ENCODE measurements around the gene RREB1. TPM values are rescaled to one million over a fixed set of nuclear protein-coding genes. Genes with fewer than 3 reads are reported as not detected.

The RREB1 gene
- total and polyA plus RNA-seq, 9 donors = 7.3 to 64.4 (median 50.1) TPM

DNA sequence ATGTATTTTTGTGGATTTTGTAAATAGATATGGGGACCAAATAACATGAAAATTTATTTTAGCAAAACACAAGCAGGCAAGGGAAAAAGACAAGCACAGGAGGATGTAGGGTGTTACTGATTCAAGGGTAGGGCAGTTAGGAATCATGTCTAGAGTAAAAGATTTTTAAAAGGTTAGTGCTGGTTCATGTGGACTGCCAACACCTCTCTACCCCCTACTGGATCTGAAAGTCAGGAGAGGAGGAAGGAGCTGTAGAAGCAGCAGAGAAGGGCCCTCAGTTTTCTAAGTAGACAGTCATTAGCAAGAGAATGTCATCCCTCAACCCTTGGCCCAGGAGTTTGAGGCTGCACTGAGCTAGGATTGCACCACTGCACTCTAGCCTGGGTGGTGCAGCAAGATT, 95.2 kb downstream of the RREB1 start:
- TF ChIP-seq POLR2A (IDR thresholded peaks at IDR 0.05) (no peak), EP300 (IDR thresholded peaks at IDR 0.05) (no peak), CTCF (IDR thresholded peaks at IDR 0.05) (no peak)
- Histone ChIP-seq H3K27me3 (no peaks in the 10 kb centered on the region), H3K9me3 (no peaks in the 10 kb centered on the region), H3K36me3 (no peaks in the 10 kb centered on the region), H3K4me1 (ENCODE audit: insufficient read depth) (no peaks in the 10 kb centered on the region), H3K4me3 (no peak overlapping the region), H3K27ac (no peak overlapping the region)
- intact Hi-C loops (cut with DNase I) = no loop called here
- DNase-seq = no peak

DNA sequence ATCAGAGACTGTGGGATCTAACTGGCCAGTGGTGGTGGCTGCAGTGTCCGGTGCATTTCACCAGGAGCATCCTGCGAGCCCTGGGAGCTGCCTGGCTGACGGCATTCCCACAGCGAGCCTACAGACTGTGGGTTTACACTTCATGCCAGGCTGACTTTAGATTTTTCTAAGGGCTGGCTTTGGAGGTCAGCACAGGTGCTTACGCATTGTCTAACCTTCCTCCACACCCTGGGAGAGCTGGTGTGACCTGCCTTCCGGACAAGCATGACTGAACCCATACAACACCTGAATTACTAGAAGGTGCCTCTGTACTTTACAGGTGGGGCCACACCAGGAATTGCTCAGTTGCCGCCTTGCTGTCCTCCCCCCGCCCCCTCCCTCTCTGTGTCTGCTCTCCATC, 96.2 kb downstream of the RREB1 start:
- Histone ChIP-seq H3K27ac (no peak overlapping the region), H3K4me3 (no peak overlapping the region), H3K9me3 (no peaks in the 10 kb centered on the region), H3K36me3 (no peaks in the 10 kb centered on the region), H3K27me3 (no peaks in the 10 kb centered on the region), H3K4me1 (ENCODE audit: insufficient read depth) (no peaks in the 10 kb centered on the region)
- TF ChIP-seq EP300 (IDR thresholded peaks at IDR 0.05) (no peak), CTCF (IDR thresholded peaks at IDR 0.05) (no peak), POLR2A (IDR thresholded peaks at IDR 0.05) (no peak)
- intact Hi-C loops (cut with DNase I) = no loop called here
- DNase-seq = no peak
- 96 to 98% (median 97%) methylated on average over 8 of the region's 8 CpGs for WGBS, 3 donors

DNA sequence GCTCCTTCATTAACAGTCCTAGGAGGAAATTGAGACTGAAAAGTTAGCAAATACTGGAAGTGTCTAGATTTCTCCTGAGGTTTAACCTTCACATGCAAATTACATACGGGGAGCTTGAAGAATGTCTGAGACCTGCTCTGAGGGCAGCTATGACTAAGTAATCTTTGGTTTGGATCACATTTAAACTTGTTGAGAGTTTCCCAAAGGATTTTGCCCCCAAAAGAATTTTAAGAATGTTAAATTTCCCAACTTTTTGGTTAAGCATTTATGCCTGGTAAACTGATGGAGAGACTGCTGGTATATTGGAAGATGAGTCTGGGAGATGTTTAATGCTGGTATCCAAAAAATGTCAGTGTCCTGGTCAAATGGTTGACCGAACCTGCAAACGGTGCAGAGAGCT, 97.0 kb downstream of the RREB1 start:
- intact Hi-C loops (cut with DNase I) = no loop called here
- Histone ChIP-seq H3K4me3 (no peak overlapping the region), H3K9me3 (no peaks in the 10 kb centered on the region), H3K36me3 (no peaks in the 10 kb centered on the region), H3K4me1 (ENCODE audit: insufficient read depth) (no peaks in the 10 kb centered on the region), H3K27ac (no peak overlapping the region), H3K27me3 (no peaks in the 10 kb centered on the region)
- WGBS, 3 donors = 89 to 91% (median 91%) methylated on average over 3 of the region's 3 CpGs
- no peak for DNase-seq
- TF ChIP-seq POLR2A (IDR thresholded peaks at IDR 0.05) = no peak
- TF ChIP-seq EP300 (IDR thresholded peaks at IDR 0.05) = no peak
- no peak for TF ChIP-seq CTCF (IDR thresholded peaks at IDR 0.05)

- Histone ChIP-seq H3K27me3 (no peaks in the 10 kb centered on the region), H3K36me3 (no peaks in the 10 kb centered on the region), H3K9me3 (no peaks in the 10 kb centered on the region), H3K4me3 (no peak overlapping the region), H3K27ac (no peak overlapping the region), H3K4me1 (ENCODE audit: insufficient read depth) (no peaks in the 10 kb centered on the region)
- DNase-seq = no peak
- intact Hi-C loops (cut with DNase I) = no loop called here
- WGBS, 3 donors = 80 to 95% (median 84%) methylated on average over 4 of the region's 4 CpGs
- TF ChIP-seq POLR2A (IDR thresholded peaks at IDR 0.05) (no peak), EP300 (IDR thresholded peaks at IDR 0.05) (no peak), CTCF (IDR thresholded peaks at IDR 0.05) (no peak)
Observed at GRCh38 chr6:7207720-7208119, 100.0 kb downstream of the RREB1 start.

DNA sequence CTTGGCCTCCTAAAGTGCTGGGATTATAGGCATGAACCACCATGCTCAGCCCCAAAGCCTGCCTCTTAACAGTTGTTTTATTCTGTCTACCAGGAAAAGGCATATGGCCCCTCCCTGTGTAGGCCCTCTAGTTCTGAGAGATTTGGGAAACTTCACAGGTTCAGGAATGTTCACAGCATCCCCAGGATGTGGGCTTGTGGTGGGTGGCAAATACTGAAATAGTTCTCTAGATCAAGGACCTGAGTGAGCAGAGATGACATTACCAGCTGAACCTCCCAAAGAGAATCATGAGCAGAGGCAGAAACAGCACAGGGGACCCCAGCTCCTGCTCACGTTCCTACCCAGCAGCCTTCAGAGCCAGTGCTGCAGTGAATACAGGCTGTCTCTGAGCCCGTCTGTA, 105.7 kb downstream of the RREB1 start:
- Histone ChIP-seq H3K36me3 (no peaks in the 10 kb centered on the region), H3K9me3 (no peaks in the 10 kb centered on the region), H3K4me3 (no peak overlapping the region), H3K4me1 (ENCODE audit: insufficient read depth) (peaks cover 3% of the 10 kb centered on the region), H3K27ac (no peak overlapping the region), H3K27me3 (no peaks in the 10 kb centered on the region)
- TF ChIP-seq EP300 (IDR thresholded peaks at IDR 0.05) = no peak
- TF ChIP-seq CTCF (IDR thresholded peaks at IDR 0.05) = no peak
- no peak for TF ChIP-seq POLR2A (IDR thresholded peaks at IDR 0.05)
- WGBS, 3 donors = 94 to 98% (median 96%) methylated on average over 2 of the region's 2 CpGs
- DNase-seq = no peak
- intact Hi-C loops (cut with DNase I) = no loop called here
